Body of pancreas (tissue), 4 donors: Measurements from ENCODE around the gene F12.

ENCODE experiments used
- CTCF ChIP-seq, 7 experiments: fragments of 450-650 bp in 4 of 7; fragments of 200-600 bp in 3 of 7; sonication (generic) in 3 of 7; IDR thresholded peaks; one replicate each; pipeline ENCODE4 v1.5.1; 2016 to 2019; ENCODE audit warnings: antibody characterized with exemption in 7 of 7
- POLR2A ChIP-seq, 3 donors: fragments of 450-650 bp; IDR thresholded peaks; one replicate each; pipeline ENCODE4 v1.6.1; 2016; ENCODE audit warnings: antibody characterized with exemption in 3 of 3, mild to moderate bottlenecking in 2 of 3

DNA sequence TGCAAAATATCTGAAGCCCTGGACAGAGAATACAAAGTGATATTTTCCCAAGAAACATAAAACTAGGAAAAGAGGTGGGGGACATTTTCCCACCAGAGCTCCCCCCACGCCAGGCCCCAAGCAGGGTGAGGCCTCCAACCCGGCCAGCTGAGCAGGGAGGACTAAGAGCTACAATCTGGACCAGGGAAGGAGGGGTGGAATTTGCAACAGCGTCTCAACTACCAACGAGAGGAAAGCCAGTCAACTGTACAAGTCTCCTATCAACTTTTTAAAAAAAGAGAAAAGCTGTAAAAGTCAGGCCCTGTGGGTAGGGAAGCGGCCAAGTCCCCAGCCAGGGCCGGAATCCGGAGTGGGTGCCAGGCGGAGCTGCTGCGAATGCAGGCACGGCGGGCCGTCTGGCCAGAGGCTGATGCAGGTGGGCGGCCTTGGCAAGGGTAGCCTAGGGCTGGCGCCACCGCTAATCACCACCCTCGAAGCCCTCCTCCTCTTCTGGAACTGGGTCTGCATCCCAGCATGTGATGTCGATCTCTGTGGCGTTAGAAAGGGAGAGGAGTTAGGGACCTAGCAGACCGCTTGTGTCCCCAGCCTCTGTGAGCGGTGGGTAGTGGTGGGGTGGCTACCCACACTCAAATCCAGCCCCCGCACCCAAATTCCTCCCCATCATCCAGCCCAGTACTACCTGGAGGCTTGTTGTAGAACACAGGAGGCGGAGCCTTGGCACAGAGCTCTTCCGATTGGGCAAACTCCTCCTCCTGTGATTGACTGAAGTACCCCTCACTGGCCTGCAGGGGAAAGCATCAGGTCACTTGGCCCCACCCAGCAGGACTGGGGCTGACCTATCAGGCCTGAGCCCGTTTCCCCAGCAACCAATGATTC, 47.9 kb upstream of the F12 start:
- TF ChIP-seq CTCF (IDR thresholded peaks at IDR 0.05) (peak in 6 of 7 experiments; percentile 31 to 70 (median 66)), POLR2A (IDR thresholded peaks at IDR 0.05) (no peak)
